Cardiac fibroblast (primary cell): ENCODE data around the gene EEIG1.

Source experiments
- DNase-seq, 2 donors: peaks; one replicate each; pipeline versions ENCODE4 v3.0.0 to v3.0.0-alpha.2; 2010; ENCODE audit warnings: low read depth in 2 of 2
- H3K4me3 ChIP-seq, 2 donors: replicated peaks in 1 of 2; 1 replicate in 1 of 2; 2 replicates in 1 of 2; pipeline ENCODE4 v1.5.1; 2011; ENCODE audit warnings: low read depth in 2 of 2, low read length in 2 of 2, mild to moderate bottlenecking in 2 of 2, moderate library complexity in 1 of 2
- TF ChIP-seq, protein P1 (sequence below): IDR thresholded peaks from one replicate; pipeline ENCODE4 v1.5.1; 2011; ENCODE audit warnings: low read depth, mild to moderate bottlenecking, low read length, inconsistent platforms

EEIG1 gene

DNA sequence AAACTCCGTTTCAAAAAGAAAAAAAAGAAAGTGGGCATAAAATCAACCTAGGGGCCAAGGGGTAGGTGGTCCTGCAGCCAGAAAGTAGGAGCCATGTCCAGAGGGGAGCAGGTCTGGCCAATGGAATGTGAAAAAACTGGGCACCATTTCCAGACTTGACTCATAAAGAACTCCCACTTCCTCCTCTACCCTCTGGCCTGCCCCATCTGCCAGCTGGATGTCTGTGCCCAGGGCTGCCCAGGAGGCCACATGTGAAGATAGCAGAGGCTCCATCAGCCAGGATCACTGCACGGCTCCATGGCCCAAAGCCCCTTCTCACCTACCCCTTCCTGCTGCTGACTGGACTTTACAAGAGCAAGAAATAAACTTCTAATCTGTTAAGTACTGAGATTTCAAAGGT lies 42.1 kb upstream of the EEIG1 start:
- TF ChIP-seq, protein P1, sequence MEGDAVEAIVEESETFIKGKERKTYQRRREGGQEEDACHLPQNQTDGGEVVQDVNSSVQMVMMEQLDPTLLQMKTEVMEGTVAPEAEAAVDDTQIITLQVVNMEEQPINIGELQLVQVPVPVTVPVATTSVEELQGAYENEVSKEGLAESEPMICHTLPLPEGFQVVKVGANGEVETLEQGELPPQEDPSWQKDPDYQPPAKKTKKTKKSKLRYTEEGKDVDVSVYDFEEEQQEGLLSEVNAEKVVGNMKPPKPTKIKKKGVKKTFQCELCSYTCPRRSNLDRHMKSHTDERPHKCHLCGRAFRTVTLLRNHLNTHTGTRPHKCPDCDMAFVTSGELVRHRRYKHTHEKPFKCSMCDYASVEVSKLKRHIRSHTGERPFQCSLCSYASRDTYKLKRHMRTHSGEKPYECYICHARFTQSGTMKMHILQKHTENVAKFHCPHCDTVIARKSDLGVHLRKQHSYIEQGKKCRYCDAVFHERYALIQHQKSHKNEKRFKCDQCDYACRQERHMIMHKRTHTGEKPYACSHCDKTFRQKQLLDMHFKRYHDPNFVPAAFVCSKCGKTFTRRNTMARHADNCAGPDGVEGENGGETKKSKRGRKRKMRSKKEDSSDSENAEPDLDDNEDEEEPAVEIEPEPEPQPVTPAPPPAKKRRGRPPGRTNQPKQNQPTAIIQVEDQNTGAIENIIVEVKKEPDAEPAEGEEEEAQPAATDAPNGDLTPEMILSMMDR, result no peak
- no peak overlapping the region for H3K4me3 ChIP-seq
- DNase-seq, result peak in 1 of 2 donors; percentile 47

DNA sequence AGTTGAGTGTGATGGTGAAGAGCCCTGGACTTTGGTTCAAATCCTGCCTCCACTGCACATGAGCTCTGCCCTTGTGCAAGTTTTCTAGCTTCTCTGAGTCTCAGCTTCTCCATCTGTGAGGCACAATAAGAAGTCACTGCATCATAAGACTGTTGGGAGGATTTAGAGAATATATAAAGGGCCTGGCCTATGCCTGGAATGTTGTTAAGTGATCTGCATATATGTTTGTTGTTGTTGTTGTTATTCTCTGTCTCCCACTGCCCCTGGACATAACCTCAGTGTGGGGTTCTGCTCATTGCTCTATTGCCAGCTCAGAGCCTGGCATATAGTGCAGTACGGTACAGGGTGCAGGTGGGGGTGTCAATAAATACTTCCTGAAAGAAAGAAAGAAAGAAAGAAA lies 40.3 kb upstream of the EEIG1 start:
- no peak for DNase-seq
- H3K4me3 ChIP-seq, result no peak overlapping the region
- TF ChIP-seq, protein P1, result no peak

DNA sequence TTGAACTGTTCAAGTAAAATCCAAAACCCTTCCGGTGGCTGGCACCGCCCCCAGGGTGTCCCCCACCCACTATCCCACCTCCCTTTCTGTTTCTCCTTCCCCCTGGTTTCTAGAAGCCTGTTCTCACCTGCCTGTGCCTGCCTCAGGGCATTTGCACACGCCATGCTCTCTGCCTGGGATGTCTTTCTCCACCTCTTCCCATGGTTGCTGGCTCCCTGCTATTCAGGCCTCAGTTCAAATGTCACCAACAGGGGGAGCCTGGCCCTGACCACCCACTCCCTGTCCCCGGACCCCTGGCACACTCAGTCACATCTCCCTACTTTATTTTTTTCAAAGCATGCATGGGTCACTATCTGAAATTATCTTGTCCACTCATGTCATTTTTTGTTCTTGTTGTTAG lies 39.9 kb upstream of the EEIG1 start:
- TF ChIP-seq, protein P1, result peak; percentile 21
- no peak overlapping the region for H3K4me3 ChIP-seq
- no peak for DNase-seq

DNA sequence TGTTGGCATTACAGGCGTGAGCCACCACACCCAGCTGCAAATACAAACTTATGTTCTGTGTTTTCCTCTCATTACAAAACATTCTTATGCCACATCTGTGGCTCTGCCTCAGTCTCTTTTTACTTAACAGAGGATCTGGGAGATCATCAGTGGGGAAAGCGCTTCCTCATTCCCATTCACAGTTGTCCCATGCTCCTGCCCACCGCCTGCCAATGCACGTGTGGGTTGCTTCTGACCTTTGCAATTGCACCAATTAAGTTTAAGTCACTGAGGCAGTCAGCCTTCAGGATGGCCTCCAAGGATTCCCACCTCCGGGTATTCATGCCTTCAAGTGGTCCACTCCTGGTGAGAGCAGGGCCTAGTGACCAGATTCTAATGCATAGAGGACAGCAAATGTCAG lies 34.9 kb upstream of the EEIG1 start:
- DNase-seq, result no peak
- TF ChIP-seq, protein P1, result no peak
- no peak overlapping the region for H3K4me3 ChIP-seq

DNA sequence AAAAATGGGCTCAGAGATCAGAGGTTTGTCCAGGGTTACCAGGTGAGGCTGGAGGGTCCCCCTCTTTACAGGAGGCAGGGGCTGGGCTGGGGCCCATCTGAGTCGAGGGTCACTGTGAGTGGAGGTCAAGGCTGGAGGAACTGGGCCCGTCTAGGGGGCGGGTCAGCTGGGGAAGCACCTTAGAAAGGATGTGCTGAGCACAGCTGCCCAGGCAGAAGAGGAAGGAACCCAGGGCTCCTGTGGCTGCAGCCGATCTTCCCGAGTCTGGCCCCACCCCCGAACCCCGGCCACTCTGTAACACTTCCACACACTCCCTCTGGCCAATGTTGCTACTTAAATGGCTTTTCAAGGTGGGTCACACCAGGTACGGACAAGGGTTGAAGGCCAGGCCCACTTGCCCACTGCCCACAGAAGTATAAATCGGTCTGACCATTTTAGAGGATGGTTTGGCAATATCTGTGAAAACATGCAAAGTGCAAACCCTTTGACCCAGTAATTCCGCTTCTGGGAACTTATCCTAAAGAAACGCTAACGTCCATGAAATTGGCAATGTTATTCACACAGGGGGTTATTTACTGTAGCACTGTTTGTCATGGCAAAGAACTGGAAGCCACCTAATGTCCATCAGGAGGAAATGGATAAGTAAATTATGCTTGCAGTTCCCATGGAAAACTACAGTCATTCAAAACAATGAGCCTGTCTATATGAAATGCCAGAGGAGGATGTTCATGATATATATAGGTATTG lies 30.5 kb upstream of the EEIG1 start:
- TF ChIP-seq, protein P1, result no peak
- no peak overlapping the region for H3K4me3 ChIP-seq
- peak in 1 of 2 donors; percentile 27 for DNase-seq

DNA sequence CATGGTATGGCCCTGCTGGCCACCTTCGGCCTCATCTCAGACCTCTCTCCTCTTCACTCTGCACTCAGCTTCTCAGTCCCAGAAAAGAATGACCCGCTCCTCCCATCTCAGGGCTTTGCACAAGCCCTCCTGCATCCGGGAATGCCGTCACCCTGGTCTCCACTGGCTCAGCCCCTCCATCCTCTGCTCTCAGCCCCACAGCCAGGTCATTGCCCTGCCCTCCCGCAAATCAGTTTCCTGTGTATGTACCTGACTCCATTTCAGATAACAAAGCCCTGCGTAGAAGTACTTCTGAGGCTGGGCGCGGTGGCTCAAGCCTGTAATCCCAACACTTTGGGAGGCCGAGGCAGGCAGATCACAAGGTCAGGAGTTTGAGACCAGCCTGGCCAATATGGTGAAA lies 28.9 kb upstream of the EEIG1 start:
- H3K4me3 ChIP-seq, result no peak overlapping the region
- DNase-seq, result no peak
- TF ChIP-seq, protein P1, result no peak

DNA sequence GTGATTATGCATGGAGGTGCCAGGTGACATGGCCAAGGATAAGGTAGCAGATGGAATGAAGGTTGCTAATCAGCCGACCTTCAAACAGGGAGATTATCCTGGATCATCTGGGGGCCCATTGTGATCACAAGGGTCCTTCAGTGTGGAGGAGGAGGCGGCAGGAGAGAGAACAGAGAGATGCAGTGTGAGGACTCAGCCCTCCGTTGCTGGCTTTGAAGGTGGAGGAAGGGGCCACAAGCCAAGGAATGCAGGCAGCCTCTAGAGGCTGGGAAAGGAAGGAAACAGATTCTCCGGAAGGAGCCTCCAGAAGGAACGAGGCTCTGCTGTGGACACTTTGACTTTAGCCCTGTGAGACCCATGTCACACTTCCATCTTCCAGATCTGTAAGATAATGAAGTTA lies 27.4 kb upstream of the EEIG1 start:
- H3K4me3 ChIP-seq, result no peak overlapping the region
- no peak for DNase-seq
- TF ChIP-seq, protein P1, result no peak
